Activated CD4-positive, alpha-beta T cell treated with anti-CD3 and anti-CD28 coated beads for 1 hour (primary cell): ENCODE data around the gene MFSD1.

Source experiments
- DNase-seq: peaks from one replicate; pipeline ENCODE4 v3.0.0-alpha.2; 2020

MFSD1 gene, protein sequence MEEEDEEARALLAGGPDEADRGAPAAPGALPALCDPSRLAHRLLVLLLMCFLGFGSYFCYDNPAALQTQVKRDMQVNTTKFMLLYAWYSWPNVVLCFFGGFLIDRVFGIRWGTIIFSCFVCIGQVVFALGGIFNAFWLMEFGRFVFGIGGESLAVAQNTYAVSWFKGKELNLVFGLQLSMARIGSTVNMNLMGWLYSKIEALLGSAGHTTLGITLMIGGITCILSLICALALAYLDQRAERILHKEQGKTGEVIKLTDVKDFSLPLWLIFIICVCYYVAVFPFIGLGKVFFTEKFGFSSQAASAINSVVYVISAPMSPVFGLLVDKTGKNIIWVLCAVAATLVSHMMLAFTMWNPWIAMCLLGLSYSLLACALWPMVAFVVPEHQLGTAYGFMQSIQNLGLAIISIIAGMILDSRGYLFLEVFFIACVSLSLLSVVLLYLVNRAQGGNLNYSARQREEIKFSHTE

DNA sequence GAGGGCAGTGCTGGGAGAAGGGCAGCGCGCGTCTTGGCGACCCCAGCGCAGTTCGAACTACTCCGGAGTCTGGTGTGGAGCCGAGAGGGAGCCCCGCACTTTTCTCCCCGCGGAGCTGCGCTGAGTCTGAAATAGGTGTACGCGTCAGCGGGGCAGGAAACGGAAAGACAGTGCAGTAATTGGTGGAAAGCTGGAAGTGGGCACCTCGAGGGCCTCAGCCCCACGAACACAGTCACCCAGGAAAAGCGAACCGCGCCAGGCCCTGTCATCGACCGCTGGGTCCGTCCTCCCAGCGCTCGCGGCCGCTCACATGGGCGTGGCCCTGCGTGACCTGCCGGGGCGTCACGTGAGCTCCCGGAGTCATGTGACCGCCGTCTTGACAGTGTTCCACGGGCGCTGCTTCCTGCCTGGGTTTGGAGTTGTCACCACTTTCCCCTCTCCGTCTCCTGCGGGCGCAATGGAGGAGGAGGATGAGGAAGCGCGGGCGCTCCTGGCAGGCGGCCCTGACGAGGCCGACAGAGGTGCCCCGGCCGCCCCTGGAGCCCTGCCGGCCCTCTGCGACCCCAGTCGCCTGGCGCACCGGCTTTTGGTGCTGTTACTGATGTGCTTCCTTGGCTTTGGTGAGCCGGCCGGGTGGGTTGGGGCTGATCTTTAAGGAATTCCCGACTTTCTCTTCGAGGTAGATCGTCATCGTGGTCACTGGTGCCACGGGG, at the start of gene MFSD1:
TSS of gene MFSD1 (plus strand) at position 359 of the 713 bp plus-strand sequence. CDS start at position 458, 99 bp downstream.
- DNase-seq, result peak; percentile 76

DNA sequence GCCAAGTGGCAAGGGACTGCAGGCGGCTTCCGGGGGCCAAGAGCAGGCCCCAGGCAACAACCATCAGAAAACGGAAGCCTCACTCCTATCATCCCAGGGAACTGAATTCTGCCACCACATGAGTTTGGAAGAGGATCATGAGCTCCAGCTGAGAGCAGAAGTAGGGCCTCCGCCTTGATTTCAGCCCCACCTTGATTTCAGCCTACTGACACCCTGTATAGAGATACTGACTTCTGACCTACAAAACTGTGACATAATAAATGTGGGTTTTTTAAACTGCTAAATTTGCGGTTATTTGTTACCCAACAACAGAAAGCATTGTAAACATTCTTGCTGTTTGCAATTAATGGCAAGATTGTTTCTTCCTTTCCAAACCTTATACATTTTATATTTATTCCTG, 48.0 kb upstream of the MFSD1 start:
- DNase-seq, result no peak

DNA sequence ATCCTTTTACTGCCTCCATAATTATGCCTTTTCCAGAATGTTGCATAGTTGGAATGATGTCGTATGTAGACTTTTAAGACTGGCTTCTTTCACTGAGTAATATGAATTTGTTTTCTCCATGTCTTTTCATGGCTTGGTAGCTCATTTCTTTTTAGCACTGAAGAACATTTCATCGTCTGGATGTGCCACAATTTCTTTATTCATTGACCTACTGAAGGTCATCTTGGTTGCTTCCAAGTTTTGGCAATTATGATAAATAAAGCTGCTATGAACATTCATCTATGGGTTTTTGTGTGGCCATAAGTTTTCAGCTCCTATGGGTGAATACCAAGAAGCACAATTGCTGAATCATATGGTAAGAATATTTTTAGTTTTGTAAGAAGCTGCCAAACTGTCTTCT, 46.4 kb upstream of the MFSD1 start:
- no peak for DNase-seq

DNA sequence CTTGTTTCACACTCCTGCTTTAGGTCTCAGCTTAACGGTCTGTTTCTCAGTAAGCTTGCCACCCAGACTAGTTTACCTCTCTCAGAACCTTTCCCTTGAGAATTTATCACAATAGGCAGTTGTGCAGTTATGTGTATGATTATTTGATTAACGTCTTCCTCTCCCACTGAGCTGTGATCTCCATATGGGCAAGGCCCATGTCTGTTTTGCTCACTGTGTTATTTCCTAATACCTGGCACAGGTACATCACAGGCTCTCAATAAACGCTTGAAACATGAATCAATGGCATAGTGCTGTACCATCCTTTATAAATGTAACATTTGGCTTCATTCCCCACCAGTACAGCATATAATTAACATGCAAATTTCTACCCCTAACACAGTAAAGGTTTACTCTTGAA, 40.5 kb upstream of the MFSD1 start:
- DNase-seq, result no peak

DNA sequence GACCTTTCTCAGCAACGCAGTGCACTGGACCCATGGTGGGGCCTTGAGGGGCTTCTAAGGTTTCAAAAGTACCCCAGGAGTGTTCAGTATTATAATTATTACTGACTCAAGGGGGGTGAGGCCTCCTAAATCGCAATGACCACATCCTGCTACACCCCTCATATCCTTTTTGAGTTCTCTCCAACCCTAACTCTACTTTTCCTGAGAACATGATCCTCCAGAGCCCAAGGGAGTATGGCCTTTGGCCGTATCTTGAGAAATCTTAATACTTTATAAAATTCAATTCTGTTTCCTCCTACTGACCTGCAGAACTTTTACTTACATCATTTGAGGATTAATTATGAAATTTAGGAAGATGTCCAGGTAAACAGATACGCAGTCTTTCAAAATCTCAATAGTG, 39.2 kb upstream of the MFSD1 start:
- DNase-seq, result no peak

DNA sequence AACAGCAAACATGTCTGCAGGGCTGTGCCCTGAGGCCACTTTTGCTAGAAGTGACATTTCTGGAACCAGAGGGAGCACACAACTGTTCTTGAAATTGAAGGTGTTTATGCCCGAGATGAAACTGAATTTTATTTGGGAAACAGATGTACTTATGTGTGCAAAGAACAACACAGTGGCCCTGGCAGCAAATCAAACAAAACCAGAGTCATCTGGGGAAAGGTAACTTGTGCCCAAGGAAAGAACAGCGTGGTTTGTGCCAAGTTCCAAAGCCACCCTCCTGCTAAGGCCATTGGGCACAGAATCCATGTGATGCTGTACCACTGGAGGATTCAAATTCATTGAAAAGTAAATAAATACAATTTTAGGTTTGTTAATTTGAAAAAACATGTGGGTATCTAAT, 38.4 kb upstream of the MFSD1 start:
- no peak for DNase-seq

DNA sequence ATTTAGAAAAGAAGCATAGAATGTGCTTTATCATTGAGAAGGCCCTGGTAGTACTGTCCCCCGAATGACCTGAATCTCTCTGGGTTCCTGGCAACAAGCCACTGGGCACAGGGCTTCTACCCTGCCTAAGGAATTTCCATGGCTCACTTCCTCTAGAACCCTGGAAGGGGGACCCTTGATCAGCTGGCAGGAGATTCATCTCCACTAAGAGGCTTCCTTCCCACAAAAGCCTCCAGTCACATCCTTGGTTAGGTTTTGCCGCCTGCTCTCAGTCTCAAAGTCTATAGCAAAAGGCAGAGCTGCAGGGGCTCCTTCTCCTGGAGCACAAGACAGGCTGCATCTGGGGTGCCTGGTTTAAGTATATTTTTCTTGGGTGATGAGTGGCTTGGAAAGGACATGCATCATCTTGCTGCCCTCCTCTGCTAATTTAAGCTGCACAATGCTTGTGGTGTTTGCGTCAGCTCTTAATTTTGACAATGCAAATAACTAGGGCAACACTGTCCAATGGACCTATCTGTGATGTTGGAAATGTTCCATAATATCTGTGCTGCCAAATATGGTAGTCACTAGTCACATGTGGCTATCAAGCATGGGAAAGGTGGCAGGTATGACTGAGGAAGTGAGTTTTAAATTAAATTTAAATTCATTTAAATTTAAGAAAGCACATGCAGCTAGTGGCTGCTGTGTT, 36.2 kb upstream of the MFSD1 start:
- no peak for DNase-seq

DNA sequence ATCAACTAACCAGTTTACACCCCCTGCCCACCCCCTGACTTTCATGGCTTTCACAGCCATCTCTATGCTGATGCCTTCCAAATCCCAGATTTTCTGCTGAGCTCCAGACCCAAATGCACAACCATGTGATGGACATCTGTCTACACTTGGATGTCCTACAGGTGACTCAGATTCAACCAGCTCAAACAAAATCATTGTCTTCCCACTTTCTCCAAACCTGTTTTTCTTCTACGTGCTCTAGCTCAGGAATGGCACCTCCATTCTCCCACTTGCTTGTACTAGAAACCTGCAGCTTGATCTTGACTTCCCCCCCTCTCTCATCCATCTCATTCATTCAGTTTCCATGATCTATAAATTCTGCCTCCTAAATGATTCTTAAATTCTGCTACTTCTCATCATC, 35.5 kb upstream of the MFSD1 start:
- DNase-seq, result no peak

DNA sequence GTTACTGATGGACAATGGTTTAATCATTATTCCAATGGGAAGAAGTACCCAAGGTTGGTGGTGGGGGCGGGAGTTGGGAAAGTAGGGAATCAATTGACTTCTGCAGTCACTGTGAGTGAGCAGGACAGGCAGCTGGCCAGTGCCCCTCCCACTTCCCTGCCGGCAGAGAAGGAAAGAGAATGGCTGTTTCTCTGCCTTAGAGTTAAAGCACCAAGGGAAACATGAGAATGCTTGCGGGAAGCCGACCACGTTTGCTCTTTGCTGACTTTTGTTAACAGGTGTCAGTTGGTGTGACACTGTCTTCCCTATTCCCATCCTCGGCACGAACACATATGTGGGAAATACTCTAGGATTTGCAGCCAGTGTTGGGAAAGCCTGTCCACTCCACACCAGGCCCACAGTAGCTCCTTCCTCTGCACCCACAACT, 33.5 kb upstream of the MFSD1 start:
- DNase-seq, result no peak

DNA sequence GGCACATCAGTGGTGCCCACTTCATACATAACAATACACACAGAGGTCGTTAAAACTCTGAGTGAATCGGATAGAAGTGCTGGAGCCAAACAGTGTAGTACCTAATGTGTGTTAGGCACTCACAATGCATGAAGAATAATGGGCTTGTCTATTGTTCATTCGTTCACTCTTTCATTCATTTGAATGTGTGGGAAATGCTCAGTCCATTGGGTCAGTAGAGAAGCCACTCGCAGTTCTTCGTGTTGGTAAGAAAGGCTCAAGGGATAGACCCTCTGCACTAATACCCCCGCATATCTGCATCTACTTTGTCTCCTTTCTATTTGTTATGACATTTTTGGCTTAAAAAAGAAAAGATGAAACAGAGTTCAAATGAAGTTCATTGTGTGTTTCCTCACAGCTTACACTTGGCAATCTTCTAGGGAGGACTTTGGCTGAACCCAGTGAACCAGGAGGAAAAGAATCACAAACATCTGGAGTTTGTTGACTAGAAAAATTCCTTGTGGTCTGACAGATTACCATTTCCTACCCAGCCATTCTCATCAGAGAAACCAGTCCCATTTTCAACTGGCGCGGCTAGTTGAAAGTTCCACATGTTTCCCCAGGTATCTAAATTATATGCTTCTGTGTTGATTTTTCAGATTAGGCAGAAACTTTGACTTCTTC, 32.8 kb upstream of the MFSD1 start:
- no peak for DNase-seq

DNA sequence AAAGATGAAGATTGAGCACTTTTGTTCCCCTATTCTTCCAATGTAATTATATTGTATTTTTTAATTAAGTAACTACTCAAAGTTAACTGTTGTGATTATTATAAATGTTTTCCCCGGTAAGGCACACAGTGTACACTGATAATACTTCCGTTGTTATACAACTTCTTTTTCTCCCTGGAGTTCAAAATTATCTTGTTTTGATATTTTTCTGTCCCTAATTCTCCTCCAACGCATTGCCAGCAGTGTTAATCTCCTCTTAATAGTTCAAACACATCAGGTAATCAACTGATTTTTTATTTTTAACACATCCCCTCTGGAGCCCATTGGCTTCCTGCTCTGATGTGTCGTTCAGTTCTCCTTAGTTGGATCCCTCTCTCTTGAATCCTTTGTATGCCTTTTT, 32.3 kb upstream of the MFSD1 start:
- DNase-seq, result no peak

DNA sequence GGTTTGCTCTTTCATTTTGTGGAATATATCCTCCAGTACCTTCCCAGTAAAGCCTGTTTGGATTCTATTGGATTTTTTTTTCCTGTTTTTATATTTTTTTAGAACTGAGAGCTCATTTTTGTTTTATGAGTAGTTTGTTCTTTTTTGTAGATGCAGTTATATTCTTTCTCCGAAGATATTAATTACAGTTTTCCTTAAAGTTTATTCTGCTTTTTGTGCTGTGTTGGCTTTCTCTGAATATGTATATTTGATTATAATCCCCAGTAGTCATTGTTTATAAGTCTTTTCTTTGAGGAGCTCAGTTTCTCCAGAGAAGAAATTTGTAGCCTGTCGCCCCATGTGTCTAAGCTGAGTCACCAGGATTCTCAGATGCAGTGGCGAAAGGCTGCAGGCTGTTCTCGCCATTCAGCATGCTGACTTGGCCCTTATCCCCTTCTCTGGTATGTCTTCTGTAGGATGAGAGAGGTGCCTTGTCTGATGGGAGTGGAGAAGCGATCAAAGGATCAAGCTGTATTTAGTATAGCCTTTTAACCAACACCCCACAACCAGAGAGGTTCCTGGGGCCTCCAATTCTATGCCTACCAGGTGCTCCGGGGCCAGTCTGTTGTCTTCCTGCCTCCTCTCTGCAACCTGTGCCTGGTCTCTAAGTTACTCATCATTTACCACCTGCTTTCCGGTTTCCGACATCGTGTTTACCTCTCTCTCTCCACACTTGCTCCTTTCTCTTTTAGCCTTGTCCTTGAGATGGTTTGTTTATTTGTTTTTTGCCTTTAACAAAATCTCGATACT, 31.7 kb upstream of the MFSD1 start:
- DNase-seq, result no peak

DNA sequence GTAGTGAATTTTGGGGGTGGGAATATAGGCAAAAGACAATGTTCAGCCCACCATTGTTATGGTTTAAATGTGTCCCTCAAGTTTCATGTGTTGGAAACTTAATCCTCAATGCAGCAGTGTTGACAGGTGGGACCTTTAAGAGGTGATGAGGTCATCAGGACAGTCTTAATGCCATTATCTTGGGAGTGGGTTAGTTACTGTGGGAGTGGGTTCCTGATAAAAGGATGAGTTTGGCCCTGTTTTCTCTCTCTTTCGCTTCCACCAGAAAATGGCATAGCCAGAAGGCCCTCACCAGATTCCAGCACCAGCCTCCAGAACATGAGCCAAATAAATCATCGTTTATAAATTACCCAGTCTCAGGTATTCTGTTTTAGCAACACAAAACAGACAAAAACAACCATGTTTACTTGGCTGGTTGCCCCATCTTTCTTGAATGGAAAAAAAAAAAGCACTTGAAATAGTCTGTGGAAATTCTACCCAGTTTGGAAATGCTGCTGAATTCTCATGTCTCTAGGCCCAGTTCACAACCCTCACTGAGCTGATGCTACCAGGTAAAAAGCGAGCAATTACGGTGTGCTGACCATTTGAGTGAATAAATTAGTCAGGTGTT, 31.0 kb upstream of the MFSD1 start:
- no peak for DNase-seq

DNA sequence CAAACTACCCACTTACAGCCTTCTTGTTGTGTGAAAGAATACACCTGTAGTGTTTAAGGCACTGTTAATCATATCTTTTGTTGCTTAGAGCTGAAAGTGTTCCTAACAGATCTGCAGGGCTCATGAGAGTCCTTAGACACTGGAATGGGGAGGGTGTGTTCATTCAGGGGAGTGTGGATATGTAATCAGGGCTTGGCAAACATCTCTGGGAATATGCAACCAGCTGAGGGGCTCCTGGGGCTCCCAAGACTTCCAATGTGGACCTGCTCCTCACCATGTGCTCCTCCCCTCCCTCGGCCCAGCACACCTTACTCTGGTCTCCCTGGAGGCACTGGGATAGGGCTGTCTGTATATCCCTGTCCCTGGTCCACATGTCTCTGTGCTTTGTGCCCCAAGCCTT, 30.3 kb upstream of the MFSD1 start:
- DNase-seq, result no peak

DNA sequence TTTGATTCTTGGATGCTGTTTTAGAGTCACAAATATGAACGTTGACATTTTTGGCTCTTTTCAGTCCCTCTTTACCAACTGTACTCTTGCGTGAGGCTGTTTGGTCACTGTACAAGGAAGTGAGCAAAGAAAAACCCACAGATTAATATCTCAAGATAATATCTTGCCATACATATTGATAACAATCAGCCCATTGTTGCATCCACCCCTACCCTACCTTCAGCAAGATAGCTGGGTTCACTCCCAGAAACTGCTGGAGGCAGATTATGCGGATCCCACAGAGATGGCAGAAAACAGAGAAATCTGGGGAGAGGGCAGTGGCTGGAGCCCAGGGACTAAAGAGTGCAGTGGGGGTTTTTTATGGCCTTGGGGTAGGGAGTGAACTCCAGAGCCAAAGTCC, 29.9 kb upstream of the MFSD1 start:
- no peak for DNase-seq

DNA sequence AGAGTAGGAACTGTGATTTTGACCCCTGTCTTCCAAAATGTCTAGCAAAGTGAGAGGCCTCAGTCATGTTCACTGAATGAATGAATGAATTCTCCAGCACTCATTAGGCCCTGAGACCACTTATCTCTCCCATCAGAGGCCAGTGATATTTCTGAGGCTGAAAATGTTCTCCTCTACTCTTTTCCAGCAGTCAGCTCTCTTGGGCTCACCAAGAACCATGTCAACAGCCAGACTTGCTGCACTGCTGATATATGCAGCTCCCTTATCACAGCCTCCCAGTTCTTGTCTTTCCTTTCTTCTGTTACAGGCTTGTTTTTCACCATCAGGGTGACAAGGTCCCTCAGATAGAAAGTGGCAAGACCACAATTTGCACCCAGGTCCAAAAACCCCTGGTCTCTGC, 28.7 kb upstream of the MFSD1 start:
- no peak for DNase-seq

DNA sequence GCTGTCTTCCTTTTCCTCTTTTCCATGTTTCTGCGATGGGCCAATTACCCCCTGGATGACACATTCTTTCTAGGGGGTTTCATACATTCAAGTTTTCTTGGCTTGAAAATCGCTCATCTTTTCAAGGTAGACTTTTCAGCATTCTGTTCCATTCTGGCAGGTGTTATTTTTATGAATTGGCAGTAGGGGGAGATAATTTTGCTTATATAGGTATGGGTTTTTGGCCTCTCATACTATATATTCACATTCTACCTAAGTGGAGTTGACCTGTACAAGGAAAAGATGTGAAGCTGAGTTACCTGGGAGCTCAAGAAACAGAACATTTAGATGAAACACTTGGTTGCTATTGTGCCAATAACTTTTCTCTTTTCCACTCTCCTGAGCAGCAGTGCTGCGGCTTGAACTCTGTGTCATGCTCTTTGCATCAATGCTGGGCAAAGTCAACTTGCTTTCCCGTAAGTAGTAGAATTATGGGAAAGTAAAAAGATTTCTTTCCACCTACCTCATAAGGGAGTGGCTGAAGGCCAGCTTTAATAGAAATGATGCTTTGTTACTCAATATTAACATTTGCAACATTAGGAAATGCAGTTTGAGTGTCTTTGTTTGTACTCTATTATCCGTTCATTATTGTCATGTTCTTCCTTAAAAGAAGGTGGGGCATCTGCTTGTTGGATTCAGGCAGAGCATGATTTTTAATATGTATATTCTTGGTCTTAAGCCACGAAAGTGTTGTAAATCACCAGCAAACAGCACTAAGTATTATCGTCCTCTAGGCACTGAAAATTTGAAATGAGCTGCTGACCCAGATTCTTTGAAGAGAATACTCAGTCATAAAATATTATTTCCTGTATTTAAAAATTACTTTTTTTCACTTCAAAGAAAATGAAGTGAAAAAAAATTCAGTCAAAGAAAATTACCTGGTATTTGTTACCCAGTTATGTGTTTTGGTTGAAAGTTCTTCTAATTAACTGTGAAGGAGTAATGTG, 27.7 kb upstream of the MFSD1 start:
- DNase-seq, result no peak

DNA sequence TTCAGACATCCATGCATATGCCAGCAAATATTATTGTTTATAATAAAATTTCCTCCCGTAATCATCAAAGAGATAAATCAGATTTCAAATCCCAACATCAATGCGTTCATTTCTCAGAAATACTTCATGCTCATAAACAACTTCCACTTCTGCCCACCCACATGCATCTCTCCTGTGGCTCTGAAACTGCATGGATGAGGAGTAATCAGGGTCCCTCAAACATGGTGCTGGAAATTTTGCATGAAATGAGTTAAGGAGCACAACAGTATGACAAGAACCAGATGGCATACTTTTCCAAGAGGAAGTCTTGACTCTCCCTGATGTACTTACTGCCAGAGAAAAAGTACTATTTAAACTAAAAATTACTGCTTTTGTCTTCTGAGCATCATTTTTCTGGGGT, 26.9 kb upstream of the MFSD1 start:
- DNase-seq, result no peak

DNA sequence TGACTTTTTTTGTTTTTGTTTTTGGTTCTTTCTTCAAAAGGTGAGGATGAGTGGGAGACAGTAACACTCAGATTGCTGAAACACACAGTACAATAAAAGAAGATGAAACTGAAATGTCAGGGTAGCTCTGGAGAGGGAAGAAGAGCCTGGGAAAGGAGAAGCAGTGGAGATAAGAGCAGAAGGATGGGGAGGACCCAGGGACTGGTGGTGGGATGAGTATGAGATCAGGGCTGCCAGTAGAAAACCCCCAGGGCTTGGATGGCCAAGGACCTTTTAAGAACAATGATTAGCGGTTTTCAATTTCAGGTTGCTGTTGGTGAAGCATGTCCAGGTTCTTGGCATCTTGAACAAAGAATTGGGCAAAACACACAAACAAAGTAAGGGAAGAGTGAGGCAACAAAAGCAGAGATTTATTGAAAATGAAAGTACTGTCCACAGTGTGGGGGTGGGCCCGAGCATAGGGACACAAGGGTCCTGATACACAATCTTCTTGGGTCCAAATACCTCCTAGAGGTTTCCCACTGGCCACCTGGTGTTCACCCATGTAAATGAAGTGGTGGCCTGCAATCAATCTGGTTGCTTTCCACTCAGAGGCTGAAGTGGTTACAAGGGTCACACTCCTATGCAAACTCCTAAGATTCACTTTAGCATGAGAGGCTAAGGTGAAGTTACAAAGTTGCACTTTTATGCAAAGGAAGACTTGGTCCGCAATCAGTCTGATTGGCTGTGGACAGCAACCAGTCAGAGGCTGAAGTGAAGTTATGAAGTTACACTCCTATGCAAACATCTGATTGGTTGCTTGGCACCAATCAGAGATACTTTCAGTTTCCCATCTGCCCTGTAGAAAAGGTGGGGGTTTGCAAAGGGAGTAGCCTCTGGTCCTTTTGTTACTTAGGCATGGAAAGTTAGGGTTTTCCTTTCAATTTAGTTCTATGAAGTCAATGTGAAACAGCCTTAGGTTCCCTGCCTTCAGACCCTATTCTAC, 26.1 kb upstream of the MFSD1 start:
- DNase-seq, result no peak
